Activated naive CD4-positive, alpha-beta T cell treated with anti-CD3 and anti-CD28 coated beads for 36 hours (primary cell): ENCODE results near the gene SMARCD1. TPM values are rescaled to one million over a fixed set of nuclear protein-coding genes. Genes with fewer than 3 reads are reported as not detected.
"Not testable (repeated sequence)": the region's sequence is repeated elsewhere in the genome, so short reads cannot be mapped to it uniquely, and the experiment has no call there.

Experiments
- CTCF ChIA-PET: fragments of 350-600 bp; sonication (Branson Sonifier 250); formaldehyde crosslinking; loops from one replicate; lab custom pipeline; 2021; ENCODE audit warnings: antibody characterized with exemption; lab: Charles Lee
- DNase-seq: peaks from one replicate; pipeline ENCODE4 v3.0.0-alpha.2; 2020
- H3K27ac Mint-ChIP-seq: one replicate; pipeline ENCODE4 v1.8.0; 2021; ENCODE audit warnings: mild to moderate bottlenecking, mixed read lengths
- H3K27me3 Mint-ChIP-seq: one replicate; pipeline ENCODE4 v1.8.0; 2021; ENCODE audit warnings: low read depth, mixed read lengths
- H3K36me3 Mint-ChIP-seq: one replicate; pipeline ENCODE4 v1.8.0; 2021; ENCODE audit warnings: low read depth, mixed read lengths
- H3K4me1 Mint-ChIP-seq: one replicate; pipeline ENCODE4 v1.8.0; 2021; ENCODE audit warnings: low read depth, mixed read lengths
- H3K4me3 Mint-ChIP-seq: one replicate; pipeline ENCODE4 v1.8.0; 2021; ENCODE audit warnings: mild to moderate bottlenecking, moderate library complexity, mixed read lengths
- H3K9me3 Mint-ChIP-seq: one replicate; pipeline ENCODE4 v1.8.0; 2021; ENCODE audit warnings: mixed read lengths
- intact Hi-C: fragments of 100-400 bp; cut with micrococcal nuclease; formaldehyde crosslinking; loops from one replicate; pipeline ENCODE4 v1.15.1; 2023
- total RNA-seq, 2 experiments: library from RNA; stranded (reverse); gene quantifications; one replicate each; pipeline ENCODE4 v1.2.3, GENCODE V29; 2021

The SMARCD1 gene
- total RNA-seq, 2 experiments from 2014 or later: 57.7 to 60.2 TPM

DNA sequence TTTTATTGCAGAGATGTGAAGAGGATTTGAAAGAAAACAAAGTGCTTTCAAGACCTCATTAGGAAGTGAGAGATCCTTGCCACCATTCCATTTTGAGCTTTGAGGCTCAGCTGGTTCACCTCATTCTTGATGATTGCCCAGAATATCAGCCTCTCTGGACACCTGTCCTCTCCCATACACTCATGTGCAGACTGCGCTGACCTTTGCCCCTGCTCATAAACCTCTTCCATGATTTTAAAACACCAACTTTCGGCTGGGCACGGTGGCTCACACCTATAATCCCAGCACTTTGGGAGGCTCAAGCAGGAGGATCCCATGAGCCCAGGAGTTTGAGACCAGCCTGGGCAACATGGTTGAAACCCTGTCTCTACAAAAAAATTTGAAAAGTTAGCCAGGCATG, 35.8 kb downstream of the SMARCD1 start:
- H3K9me3 Mint-ChIP-seq: no peaks in the 10 kb centered on the region
- no peaks in the 10 kb centered on the region for H3K27me3 Mint-ChIP-seq
- H3K4me1 Mint-ChIP-seq: peaks cover 32% of the 10 kb centered on the region
- H3K4me3 Mint-ChIP-seq: no peak overlapping the region
- intact Hi-C loops: no loop called here
- CTCF ChIA-PET: interaction anchor here (1.0 to 1.6 kb wide), 3 partner anchors 10 to 194 kb away, joined by 3 to 9 read pairs (median 4); partner anchors contain the start of gene COX14
- no peak for DNase-seq
- no peak overlapping the region for H3K27ac Mint-ChIP-seq
- H3K36me3 Mint-ChIP-seq: peaks cover 8% of the 10 kb centered on the region

DNA sequence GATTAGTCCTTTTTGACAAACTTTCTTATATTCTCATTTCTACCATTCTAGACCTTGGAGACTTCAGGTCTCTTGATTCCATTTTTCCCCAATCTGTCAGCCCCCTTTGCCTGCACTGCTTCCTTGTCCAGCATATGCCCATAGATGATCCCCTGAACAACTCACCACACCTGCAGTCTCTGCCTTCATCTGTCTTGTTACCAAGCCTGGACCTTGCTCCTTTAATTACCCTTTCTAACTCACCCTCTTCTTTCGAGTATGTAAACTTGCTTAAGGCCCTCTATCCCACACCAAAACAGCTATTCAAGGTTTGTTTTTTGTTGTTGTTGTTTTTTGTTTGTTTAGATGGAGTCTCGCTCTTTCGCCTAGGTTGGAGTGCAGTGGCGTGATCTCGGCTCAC, 36.5 kb downstream of the SMARCD1 start:
- H3K27ac Mint-ChIP-seq: no peak overlapping the region
- intact Hi-C loops: no loop called here
- no peaks in the 10 kb centered on the region for H3K27me3 Mint-ChIP-seq
- peaks cover 8% of the 10 kb centered on the region for H3K36me3 Mint-ChIP-seq
- CTCF ChIA-PET: interaction anchor here (1.6 kb wide), 1 partner anchor 10 kb away, joined by 4 read pairs; the partner anchor contains the start of gene COX14
- no peak overlapping the region for H3K4me3 Mint-ChIP-seq
- H3K9me3 Mint-ChIP-seq: no peaks in the 10 kb centered on the region
- DNase-seq: no peak
- H3K4me1 Mint-ChIP-seq: peaks cover 26% of the 10 kb centered on the region

DNA sequence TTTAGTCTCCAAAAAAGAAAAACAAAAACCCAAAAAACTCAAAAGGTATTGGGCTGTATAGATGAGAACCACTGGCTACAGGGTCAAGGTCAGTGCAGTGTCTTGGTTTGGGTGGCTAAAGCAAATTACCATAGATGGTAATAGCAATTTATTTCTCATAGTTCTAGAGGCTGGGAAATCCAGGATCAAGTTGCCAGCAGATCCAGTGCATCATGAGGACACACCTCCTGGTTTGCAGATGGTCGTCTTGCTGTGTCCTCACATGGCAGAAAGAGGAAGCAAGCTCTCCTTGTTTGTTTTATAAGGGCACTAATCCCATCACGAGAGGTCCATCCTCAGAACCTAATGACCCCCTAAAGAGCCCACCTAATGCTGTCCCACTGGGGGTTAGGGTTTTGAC, 38.1 kb downstream of the SMARCD1 start:
- peaks cover 14% of the 10 kb centered on the region for H3K36me3 Mint-ChIP-seq
- intact Hi-C loops: no loop called here
- H3K4me3 Mint-ChIP-seq: no peak overlapping the region
- CTCF ChIA-PET: interaction anchor here (0.6 kb wide), 1 partner anchor 31 kb away, joined by 3 read pairs; no protein-coding TSS in a partner anchor
- no peak for DNase-seq
- H3K9me3 Mint-ChIP-seq: no peaks in the 10 kb centered on the region
- no peaks in the 10 kb centered on the region for H3K27me3 Mint-ChIP-seq
- peaks cover 22% of the 10 kb centered on the region for H3K4me1 Mint-ChIP-seq
- no peak overlapping the region for H3K27ac Mint-ChIP-seq

DNA sequence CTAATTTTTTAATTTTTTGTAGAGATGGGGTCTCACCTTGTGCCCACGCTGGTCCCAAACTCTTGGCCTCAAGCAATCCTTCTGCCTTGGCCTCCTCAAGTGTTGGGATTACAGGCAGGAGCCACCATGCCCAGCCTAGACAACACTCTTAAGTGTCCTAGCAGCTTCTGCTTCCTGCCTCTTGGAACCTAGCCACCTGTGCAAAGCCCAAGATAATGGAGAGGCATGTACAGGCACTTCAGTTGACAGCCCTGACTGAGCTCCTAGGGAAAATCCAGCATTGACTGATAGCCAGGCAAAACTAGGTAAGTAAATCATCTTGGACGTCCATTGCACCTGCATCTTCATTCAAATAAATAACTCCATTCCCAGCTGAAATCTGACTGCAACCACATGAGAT, 42.4 kb downstream of the SMARCD1 start:
- intact Hi-C loops: loop anchor here (2.0 kb wide), 1 partner anchor 15 kb away; the partner anchor contains the start of gene COX14
- Mint-ChIP-seq H3K27ac (peak overlapping the region; percentile 26), H3K4me1 (peaks cover 18% of the 10 kb centered on the region), H3K36me3 (peaks cover 24% of the 10 kb centered on the region), H3K4me3 (no peak overlapping the region), H3K27me3 (no peaks in the 10 kb centered on the region), H3K9me3 (no peaks in the 10 kb centered on the region)
- CTCF ChIA-PET: interaction anchor here (0.9 to 8.5 kb wide), 3 partner anchors 16 to 57 kb away, joined by 4 to 59 read pairs (median 5); partner anchors contain the start of gene COX14
- DNase-seq: no peak

DNA sequence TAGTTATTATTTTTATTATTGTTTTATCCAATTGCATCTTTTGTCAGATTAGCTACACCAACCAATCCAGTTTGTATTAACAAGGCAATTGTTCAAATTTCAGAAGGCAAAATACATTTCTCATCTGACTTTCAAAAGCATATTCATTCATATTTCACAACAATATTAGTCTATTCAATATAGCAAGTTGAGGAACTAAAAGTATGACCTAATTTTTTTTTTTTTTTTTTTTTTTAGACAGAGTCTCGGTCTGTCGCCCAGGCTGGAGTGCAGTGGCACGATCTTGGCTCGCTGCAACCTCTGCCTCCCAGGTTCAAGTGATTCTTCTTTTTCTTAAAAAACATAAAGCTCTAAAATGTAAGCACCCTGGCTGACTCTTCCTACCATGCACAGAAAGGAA, 44.1 kb downstream of the SMARCD1 start:
- no peaks in the 10 kb centered on the region for H3K27me3 Mint-ChIP-seq
- DNase-seq: no peak
- CTCF ChIA-PET: interaction anchor here (0.7 to 8.5 kb wide), 10 partner anchors 9 to 55 kb away, joined by 3 to 59 read pairs (median 3); partner anchors contain the start of gene COX14
- peaks cover 22% of the 10 kb centered on the region for H3K36me3 Mint-ChIP-seq
- no peak overlapping the region for H3K4me3 Mint-ChIP-seq
- no peak overlapping the region for H3K27ac Mint-ChIP-seq
- intact Hi-C loops: no loop called here
- peaks cover 20% of the 10 kb centered on the region for H3K4me1 Mint-ChIP-seq
- H3K9me3 Mint-ChIP-seq: no peaks in the 10 kb centered on the region

DNA sequence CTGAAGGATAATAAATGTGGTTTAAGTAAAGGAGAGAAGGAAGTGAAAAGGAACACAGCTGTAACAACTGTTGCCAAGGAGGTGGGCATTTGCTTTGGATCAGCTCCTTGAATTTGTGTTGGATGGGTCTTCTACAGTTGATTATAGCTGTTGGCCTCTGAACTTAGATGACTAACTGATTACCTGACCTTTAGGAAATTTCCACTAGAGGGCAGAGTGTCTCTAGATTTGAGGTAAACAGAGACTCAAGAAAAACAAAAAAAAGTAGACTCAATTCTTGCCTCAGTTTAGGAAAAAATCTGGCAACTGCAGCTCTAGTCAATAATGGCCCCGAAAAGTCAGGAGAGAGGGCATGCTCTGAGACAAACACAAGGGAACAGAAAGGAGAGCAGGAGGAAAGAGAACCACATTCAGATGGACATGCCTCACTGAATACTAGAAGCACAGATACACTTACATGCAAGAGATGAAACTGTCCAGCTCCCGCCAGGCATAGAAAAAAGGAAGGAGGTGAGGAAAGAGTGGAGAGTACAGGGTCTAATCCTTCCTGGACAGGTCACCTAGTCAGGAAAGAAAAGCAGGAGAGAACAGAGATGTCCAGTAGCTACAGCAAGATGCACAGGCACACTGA, 47.5 kb downstream of the SMARCD1 start:
- peak overlapping the region; percentile 81 for H3K27ac Mint-ChIP-seq
- H3K4me1 Mint-ChIP-seq: peaks cover 8% of the 10 kb centered on the region
- no peaks in the 10 kb centered on the region for H3K27me3 Mint-ChIP-seq
- no peaks in the 10 kb centered on the region for H3K9me3 Mint-ChIP-seq
- no peak for DNase-seq
- CTCF ChIA-PET: interaction anchor here (0.5 to 8.5 kb wide), 32 partner anchors 8 to 1203 kb away, joined by 3 to 59 read pairs (median 4); partner anchors contain the start of genes CERS5, COX14, GPD1 and SMARCD1
- peaks cover 26% of the 10 kb centered on the region for H3K36me3 Mint-ChIP-seq
- intact Hi-C loops: loop anchor here (1.0 to 5.0 kb wide), 5 partner anchors 20 to 182 kb away; partner anchors contain the start of genes COX14 and SMARCD1
- no peak overlapping the region for H3K4me3 Mint-ChIP-seq

DNA sequence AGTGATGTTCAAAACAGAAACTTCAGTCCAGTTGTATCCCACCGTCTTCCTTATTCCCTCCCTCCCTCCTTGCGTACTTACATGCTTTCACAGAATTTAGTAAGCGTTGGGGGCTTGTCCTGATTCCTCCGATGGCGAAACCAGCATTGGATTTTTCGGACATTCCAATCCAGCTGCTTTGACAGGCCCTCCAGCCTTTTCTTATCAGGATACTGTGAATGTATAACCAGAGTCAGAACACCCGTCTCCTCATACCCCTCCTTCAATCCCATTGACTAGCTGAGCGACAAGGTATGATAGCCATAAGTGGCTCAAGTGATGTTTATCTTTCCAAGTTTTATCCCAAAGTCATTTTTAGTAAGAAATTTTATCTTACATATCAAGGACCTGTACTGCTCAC, 57.9 kb downstream of the SMARCD1 start:
- Mint-ChIP-seq H3K27ac (no peak overlapping the region), H3K27me3 (no peaks in the 10 kb centered on the region), H3K4me1 (no peaks in the 10 kb centered on the region), H3K4me3 (no peak overlapping the region), H3K36me3 (peaks cover 7% of the 10 kb centered on the region), H3K9me3 (no peaks in the 10 kb centered on the region)
- CTCF ChIA-PET: interaction anchor here (0.6 to 1.6 kb wide), 4 partner anchors 10 to 683 kb away, joined by 3 to 7 read pairs (median 4); no protein-coding TSS in a partner anchor
- DNase-seq: no peak
- intact Hi-C loops: no loop called here

DNA sequence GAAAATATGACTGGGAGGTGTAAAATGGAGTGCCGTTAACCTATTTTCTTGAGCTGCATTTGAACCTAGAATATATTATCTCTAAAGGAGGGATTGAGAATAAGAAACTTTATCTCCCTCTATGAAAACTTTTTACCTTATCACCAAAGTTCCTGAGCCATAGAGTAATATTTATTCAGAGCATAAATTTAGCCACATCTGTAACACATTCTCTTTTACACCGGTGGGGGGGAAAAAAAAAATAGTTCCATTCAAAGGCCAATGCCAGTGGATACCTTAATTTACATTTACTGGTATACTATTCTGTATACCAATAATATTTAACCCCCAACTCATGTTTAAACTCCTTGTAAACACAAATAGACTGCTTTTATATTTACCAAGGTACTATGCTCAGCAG, 60.3 kb downstream of the SMARCD1 start:
- intact Hi-C loops: no loop called here
- Mint-ChIP-seq H3K27ac (no peak overlapping the region), H3K36me3 (peaks cover 6% of the 10 kb centered on the region), H3K27me3 (no peaks in the 10 kb centered on the region), H3K4me3 (no peak overlapping the region), H3K4me1 (peaks cover 11% of the 10 kb centered on the region), H3K9me3 (no peaks in the 10 kb centered on the region)
- CTCF ChIA-PET: interaction anchor here (0.6 to 2.3 kb wide), 6 partner anchors 13 to 565 kb away, joined by 3 to 8 read pairs (median 4); partner anchors contain the start of gene COX14
- DNase-seq: no peak

DNA sequence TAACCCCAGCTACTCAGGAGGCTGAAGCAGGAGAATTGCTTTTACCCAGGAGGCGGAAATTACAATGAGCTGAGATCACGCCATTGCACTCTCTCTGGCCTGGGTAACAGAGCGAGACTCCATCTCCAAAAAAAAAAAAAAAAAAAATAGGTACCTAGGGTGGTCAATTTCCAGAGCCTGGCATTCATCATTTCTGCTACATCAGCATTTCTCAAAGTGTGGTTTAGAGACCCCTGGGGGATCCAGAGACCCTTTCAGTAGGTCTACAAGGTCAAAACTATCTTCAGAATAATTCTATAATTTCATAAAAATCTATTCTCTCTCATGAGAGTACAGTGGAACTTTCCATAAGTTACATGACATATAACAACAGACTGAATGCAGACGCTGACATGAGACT, 62.1 kb downstream of the SMARCD1 start:
- no peaks in the 10 kb centered on the region for H3K27me3 Mint-ChIP-seq
- H3K27ac Mint-ChIP-seq: no peak overlapping the region
- H3K9me3 Mint-ChIP-seq: no peaks in the 10 kb centered on the region
- CTCF ChIA-PET: interaction anchor here (1.6 to 1.7 kb wide), 2 partner anchors 36 to 73 kb away, joined by 3 to 5 read pairs; partner anchors contain the start of gene COX14
- intact Hi-C loops: no loop called here
- no peak overlapping the region for H3K4me3 Mint-ChIP-seq
- H3K36me3 Mint-ChIP-seq: peaks cover 2% of the 10 kb centered on the region
- no peak for DNase-seq
- H3K4me1 Mint-ChIP-seq: peaks cover 23% of the 10 kb centered on the region

DNA sequence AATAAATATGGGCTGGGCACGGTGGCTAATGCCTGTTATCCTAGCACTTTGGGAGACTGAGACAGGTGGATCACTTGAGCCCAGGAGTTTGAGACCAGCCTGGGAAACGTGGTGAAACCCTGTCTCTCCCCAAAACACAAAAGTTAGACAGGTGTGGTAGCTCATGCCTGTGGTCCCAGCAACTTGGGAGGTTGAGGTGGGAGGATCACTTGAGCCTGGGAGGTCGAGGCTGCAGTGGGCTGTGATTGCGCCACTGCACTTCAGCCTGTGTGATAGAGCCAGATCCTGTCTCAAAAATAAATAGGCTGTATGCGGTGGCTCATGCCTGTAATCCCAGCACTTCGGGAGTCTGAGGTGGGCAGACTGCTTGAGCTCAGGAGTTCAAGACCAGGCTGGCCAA, 62.9 kb downstream of the SMARCD1 start:
- intact Hi-C loops, H3K27me3 Mint-ChIP-seq, H3K27ac Mint-ChIP-seq, DNase-seq, H3K36me3 Mint-ChIP-seq, H3K4me3 Mint-ChIP-seq, H3K9me3 Mint-ChIP-seq: not testable (repeated sequence)
- peaks cover 23% of the 10 kb centered on the region for H3K4me1 Mint-ChIP-seq
- CTCF ChIA-PET: interaction anchor here (0.6 to 1.5 kb wide), 3 partner anchors 13 to 45 kb away, joined by 3 to 4 read pairs (median 3); no protein-coding TSS in a partner anchor

DNA sequence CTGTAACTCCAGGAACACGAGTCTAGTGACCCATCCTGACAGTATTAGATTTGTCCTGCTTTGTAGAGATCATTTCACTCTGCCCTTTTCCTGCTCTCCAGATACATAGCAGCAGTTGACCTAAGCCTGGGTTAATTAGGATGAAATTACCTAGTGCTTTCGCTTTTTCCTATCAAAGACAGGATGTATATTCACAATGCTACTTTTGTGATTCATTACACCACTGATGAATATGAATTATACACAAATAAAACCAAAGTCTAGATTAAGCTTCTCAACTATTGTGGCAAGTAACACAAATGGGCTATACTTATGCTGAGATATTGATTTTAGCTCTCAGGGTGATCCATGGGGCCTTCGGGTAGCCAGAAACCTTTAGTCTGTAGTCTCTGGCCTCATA, 64.2 kb downstream of the SMARCD1 start:
- CTCF ChIA-PET: interaction anchor here (0.6 to 1.6 kb wide), 7 partner anchors 12 to 63 kb away, joined by 3 to 8 read pairs (median 3); partner anchors contain the start of gene COX14
- DNase-seq: no peak
- peak overlapping the region; percentile 39 for H3K27ac Mint-ChIP-seq
- no peaks in the 10 kb centered on the region for H3K27me3 Mint-ChIP-seq
- H3K4me3 Mint-ChIP-seq: no peak overlapping the region
- intact Hi-C loops: no loop called here
- no peaks in the 10 kb centered on the region for H3K9me3 Mint-ChIP-seq
- peaks cover 23% of the 10 kb centered on the region for H3K4me1 Mint-ChIP-seq
- no peaks in the 10 kb centered on the region for H3K36me3 Mint-ChIP-seq
